GM19397 (cell line): ENCODE data around the gene SERPINB11.
"Not testable (repeated sequence)": the region's sequence is repeated elsewhere in the genome, so short reads cannot be mapped to it uniquely, and the experiment has no call there.

Experiments used
- ATAC-seq: cut with Tn5 transposase; IDR thresholded peaks from one replicate; pipeline ENCODE4 v1.9.1; 2021; ENCODE audit warnings: mild to moderate bottlenecking, moderate library complexity; ENCODE audit not compliant: unreplicated experiment

SERPINB11 gene

DNA sequence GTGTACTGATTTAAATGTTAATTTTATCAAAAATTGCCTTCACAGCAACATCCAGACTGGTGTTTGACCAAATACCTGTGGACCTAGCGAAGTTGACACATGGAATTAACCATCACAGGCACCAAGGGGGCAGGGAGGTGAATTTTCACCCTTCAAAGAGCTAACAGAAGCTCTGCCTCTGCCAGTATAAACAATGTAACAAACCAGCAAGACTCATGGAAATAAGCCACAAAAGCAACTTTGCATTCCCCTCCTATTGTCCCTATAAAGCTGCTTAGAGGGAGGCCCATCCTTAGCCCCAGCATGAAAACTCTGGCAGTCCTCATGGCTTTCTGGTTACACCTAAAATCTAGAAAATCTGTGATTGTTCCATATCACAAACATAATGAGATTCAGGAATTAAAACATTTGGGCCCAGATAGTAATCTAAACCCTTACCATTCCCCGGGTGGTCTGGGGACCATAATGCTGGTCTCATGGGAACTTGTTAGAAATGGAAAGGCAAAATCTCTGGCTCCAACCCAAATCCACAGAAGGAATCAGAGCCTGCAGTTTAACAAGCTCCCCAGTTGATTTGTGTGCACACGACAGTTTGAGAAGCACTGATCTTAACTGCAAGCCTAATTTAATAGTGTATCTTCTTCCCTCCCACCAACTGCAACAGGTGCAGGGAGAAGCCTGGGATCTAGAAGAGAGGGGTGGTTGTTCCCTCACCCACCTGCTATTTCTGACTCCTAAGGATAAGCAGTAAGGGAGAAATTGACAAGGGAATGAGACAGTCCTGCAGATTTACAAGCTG lies 23.1 kb downstream of the SERPINB11 start:
- no peak for ATAC-seq

- ATAC-seq, result no peak
These were observed 28.0 kb downstream of the SERPINB11 start for GRCh38 chr18:63730773-63731172.

DNA sequence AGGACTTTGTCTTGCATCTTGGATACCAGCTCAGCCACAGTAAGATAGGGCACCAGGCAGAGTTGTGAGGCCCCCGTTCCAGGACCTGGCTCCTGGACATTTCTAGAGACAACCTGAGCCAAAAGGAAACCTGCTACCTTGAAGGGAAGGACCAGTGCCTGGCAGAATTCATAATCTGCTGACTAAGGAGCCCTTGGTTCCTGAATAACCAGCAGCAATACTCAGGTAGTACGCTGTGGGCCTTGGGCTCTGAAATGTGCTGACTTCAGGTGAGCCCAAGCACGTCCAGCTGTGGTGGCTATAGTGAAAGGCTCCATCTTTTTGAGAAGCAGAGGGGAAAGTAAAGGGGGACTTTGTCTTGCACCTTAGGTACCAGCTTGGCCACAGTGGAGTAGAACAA lies 28.5 kb downstream of the SERPINB11 start:
- no peak for ATAC-seq

- ATAC-seq, result no peak
These were observed 34.1 kb downstream of the SERPINB11 start for GRCh38 chr18:63736876-63737275.

DNA sequence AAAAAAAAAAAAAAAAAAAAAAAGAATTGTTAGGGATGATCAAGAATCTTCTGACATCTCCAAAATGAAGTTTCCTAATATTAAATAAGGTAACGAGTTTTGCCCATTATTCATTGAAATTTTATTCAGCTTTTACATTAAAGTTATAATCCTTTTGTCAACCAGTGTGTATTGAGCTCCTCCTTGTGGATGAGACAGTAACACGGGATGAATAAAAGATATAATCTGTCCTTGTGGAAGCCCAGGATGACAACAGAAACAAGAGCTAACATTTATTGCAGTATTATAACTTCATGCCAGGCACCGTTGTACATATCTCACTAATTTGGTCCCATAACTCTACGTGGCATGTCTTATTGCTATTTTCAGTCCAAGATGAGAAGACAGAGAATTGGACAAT lies 39.0 kb downstream of the SERPINB11 start:
- no peak for ATAC-seq

DNA sequence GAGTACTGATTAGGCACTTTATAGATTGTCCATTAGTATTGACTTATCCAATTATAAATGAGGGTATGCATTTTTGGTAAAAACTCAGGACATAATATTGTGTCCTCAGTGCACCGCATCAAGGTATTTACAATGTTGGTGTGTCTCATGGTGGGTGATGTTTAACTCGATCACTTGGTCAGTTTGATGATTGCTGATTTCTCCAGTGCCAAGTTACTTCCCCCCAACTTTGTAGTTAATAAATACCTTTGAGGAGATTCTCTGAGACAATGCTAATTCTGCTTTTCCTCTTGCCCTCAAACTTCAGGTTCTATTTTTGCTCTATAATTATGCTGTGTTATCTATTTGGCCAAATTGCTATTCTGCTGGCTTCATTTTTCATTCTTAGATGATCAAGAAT lies 44.2 kb downstream of the SERPINB11 start:
- no peak for ATAC-seq

GRCh38 chr18:63749489-63749888 lies 46.7 kb downstream of the SERPINB11 start:
- no peak for ATAC-seq

- ATAC-seq, result no peak
These were observed 49.9 kb downstream of the SERPINB11 start for GRCh38 chr18:63752636-63753035.

DNA sequence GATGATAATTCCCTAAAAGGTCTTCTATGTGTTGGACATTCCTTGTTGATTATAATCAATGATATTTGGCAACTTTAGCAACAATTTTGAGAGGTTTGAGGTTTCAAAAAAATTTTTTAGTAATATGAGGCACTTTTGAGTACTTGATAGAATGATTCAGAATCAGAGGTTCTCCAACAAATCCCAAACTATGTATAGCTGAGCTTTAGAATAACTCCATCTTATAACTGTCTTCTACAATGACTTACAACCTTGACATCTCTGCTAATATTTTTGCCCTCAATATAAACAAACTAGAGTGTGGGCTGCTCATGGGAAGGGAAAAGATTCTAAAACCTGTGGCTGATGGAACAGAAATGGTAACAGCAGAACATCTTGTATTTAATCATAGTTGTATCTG lies 50.9 kb downstream of the SERPINB11 start:
- no peak for ATAC-seq

DNA sequence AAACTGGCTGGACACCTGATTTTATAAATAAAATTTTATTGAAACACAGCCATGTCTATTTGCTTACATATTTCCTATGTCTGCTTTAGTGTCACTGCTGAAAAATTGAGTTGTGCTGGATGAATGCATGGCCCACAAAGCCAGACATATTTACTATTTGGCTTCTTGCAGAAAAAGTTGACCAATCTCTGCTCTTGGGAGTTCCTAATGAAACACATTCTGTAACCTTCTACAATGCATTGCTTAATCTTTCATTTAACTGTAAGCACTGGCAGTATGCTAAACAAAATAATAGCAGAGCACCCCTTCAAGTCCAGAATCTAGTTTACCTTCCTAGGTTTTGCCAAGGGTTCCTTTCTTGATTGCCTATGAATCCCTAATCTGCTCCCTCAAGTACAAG lies 54.8 kb downstream of the SERPINB11 start:
- ATAC-seq, result no peak

DNA sequence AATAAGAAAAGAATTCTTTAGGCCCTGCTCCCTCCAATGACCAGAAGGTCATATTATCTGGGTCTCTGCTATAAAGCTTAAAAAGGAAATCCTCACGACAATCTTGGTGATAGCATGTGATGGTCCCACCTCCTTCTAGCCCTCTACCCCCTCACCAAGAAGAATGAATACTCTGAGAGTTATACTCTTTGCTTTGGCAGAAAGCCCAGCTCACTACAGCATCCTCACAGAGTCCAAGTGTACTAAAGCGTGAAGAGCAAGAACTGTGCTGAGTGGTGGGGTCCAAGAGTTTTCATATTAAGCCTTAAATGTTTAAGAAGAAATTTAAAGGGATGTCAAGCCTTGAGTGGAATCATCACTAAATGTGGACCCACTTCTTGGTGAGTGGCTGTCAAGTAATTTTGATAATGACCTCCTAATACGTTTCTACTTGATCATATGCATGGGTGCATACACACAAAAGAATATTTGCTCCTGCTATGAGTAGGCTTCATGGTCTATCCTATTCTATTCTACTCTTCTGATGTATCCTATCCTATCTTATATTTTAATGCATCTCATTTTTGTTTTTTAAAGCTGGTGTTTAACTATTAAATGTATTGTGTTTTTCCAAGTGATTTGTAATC lies 56.0 kb downstream of the SERPINB11 start:
- ATAC-seq, result no peak

GRCh38 chr18:63759786-63760185 lies 57.0 kb downstream of the SERPINB11 start:
- ATAC-seq, result not testable (repeated sequence)

- ATAC-seq, result no peak
These were observed 59.8 kb downstream of the SERPINB11 start for GRCh38 chr18:63762518-63762917.

- ATAC-seq, result no peak
These were observed 61.3 kb downstream of the SERPINB11 start for GRCh38 chr18:63763831-63764600.

GRCh38 chr18:63765837-63766236 lies 63.1 kb downstream of the SERPINB11 start:
- ATAC-seq, result no peak
